Cardiac fibroblast (primary cell): ENCODE measurements around the gene CHD2.

Source experiments
- DNase-seq, 2 donors: peaks; one replicate each; pipeline versions ENCODE4 v3.0.0 to v3.0.0-alpha.2; 2010; ENCODE audit warnings: low read depth in 2 of 2
- H3K4me3 ChIP-seq, 2 donors: replicated peaks in 1 of 2; 1 replicate in 1 of 2; 2 replicates in 1 of 2; pipeline ENCODE4 v1.5.1; 2011; ENCODE audit warnings: low read depth in 2 of 2, low read length in 2 of 2, mild to moderate bottlenecking in 2 of 2, moderate library complexity in 1 of 2
- CTCF ChIP-seq: IDR thresholded peaks from one replicate; pipeline ENCODE4 v1.5.1; 2011; ENCODE audit warnings: low read depth, mild to moderate bottlenecking, low read length, inconsistent platforms

Gene CHD2

GRCh38 chr15:92906020-92906419, 5.9 kb downstream of the CHD2 start:
- no peak overlapping the region for H3K4me3 ChIP-seq
- DNase-seq: no peak
- no peak for TF ChIP-seq CTCF

- TF ChIP-seq CTCF: no peak
- no peak overlapping the region for H3K4me3 ChIP-seq
- DNase-seq: peak in 1 of 2 donors; percentile 73
Measured at GRCh38 chr15:92906563-92907081, 6.5 kb downstream of the CHD2 start.

GRCh38 chr15:92907229-92907628, 7.1 kb downstream of the CHD2 start:
- peak overlapping the region in 1 of 2 donors; percentile 2 for H3K4me3 ChIP-seq
- DNase-seq: peak in 1 of 2 donors; percentile 52
- TF ChIP-seq CTCF: no peak

GRCh38 chr15:92907896-92908712, 8.0 kb downstream of the CHD2 start:
- TF ChIP-seq CTCF: no peak
- DNase-seq: peak; percentile 90 to 92
- H3K4me3 ChIP-seq: peak overlapping the region in 1 of 2 donors; percentile 15

GRCh38 chr15:92908713-92909057, 8.6 kb downstream of the CHD2 start:
- TF ChIP-seq CTCF: no peak
- no peak for DNase-seq
- peak overlapping the region in 1 of 2 donors; percentile 15 for H3K4me3 ChIP-seq

GRCh38 chr15:92909136-92909781, 9.1 kb downstream of the CHD2 start:
- H3K4me3 ChIP-seq: peak overlapping the region in 1 of 2 donors; percentile 15
- DNase-seq: peak; percentile 65 to 67
- TF ChIP-seq CTCF: no peak
